ENCODE results near the gene OCLN.
"Not testable (repeated sequence)": the region's sequence is repeated elsewhere in the genome, so short reads cannot be mapped to it uniquely, and the experiment has no call there.

Gene OCLN

DNA sequence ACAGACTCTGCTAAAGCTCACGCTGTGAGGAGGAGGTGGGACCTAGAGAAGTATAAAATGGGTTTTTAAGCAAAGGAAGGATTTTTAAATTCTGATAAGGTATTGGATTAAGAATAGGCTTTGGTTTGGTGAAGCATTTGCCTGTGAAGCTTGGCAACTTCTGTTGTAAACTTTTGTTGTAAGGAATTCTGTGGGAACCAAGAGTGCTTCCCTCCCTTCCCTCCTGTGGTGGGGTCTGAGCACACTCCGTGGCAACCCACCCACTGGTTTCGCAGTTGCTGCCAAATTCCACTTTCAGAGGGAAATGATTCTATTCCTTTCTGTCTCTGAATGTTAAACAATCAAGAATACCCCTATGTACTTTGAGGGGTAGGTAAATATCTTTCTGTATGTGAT, 38.8 kb downstream of the OCLN start:
- no peak for DNase-seq

DNA sequence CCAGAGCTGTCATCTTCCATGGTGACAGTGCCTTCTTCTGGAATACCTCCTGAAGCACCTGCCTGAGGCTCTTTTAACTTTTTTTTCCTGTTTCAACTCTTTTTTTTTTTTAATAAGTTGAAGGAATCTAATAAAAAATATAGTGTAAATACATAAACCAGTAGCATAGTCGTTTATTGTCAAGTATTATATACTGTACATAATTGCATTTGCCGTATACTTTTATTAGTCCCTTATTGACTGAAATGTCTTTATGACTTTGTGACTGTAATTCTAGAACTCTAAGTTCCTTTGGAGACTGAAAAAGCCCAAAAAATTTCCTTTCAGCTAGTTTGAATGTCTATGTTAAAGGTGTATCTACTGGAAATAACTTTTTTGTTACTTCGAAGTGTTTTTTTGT, 45.3 kb downstream of the OCLN start:
- not testable (repeated sequence) for DNase-seq

DNA sequence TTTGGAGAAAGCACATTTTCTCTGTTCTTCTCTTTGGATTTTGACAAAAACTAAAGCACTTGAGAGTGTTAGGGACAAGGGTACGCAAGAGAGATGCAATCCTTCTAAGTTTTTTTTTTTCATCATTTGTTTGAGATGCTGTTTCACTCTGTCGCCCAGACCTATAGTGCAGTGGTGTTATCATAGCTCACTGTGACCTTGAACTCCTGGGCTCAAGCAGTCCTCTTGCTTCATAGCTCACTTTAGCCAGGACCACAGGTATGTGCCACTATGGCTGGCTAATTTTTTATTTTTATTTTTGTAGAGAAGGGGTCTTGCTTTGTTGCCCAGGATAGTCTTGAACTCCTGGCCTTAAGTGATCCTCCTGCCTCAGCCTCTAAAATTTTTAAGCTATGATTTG, 46.1 kb downstream of the OCLN start:
- not testable (repeated sequence) for DNase-seq

DNA sequence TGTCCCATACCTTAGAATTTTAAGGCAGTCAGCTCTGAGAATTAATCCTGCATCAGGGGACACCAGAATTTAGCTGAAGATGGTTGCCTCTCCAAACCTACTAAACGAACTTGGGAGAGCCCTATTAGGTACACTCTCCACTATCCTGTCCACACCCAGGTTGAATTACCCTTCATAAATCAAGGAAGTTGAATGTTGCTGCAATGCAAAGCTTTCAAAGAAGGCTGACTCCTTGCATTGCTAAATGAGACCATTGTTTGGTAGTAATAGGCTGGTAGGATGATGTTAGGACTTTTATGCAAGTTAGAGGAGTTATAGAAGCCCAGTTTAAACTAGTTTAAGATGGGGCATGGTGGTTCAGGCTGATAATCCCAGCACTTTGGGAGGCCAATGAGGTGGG, 48.8 kb downstream of the OCLN start:
- DNase-seq: not testable (repeated sequence)

DNA sequence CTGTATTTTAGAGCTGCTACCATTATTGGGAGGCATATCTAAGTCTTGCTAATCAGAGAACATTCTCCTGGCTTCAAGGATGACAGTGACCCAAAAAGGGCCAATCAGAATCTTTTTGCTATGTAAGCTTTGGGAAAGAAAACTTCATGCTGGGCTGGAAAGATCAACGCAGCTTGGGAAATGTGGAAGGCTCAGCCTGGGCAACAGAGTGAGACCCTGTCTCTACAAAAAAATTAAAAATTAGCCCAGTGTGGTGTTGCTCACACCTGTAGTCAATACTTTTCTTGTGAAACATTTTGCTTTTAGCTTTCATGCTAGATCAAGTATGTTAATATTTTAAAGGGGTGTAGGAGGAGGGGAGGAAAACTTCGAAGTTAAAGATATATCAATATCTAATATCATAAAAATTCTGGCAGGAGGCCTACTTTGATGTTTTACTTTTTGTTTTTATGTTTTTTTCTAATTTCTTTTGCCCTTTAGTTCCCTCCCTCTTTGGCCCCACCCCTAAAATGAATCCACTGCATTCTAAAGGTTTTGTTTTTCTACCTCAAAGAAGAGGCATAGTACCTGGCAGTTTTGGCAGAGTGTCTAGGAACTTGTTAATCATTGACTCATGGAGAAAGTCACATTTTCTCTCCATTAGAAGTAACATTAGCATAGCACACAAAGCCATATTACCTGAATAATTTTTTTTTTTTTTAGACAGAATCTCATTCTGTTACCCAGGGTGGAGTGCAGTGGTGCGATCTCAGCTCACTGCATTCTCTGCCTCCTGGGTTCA, 50.4 kb downstream of the OCLN start:
- not testable (repeated sequence) for DNase-seq

DNA sequence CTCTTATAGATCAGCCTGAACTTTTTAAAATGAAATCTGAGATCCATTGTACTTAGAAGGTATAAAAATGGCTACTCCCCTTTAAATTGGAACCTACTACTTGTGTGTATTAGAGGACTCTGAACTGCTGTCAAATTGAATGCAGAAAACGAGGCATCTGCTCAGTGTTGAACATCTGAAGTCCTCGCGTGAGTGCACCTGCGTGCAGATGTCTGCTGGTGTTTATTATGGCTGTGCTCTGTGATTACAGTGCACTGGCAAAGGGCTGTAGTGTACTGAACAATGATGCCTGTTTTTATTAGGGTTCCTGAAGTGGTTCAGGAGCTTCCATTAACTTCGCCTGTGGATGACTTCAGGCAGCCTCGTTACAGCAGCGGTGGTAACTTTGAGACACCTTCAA, 52.0 kb downstream of the OCLN start:
- not testable (repeated sequence) for DNase-seq

DNA sequence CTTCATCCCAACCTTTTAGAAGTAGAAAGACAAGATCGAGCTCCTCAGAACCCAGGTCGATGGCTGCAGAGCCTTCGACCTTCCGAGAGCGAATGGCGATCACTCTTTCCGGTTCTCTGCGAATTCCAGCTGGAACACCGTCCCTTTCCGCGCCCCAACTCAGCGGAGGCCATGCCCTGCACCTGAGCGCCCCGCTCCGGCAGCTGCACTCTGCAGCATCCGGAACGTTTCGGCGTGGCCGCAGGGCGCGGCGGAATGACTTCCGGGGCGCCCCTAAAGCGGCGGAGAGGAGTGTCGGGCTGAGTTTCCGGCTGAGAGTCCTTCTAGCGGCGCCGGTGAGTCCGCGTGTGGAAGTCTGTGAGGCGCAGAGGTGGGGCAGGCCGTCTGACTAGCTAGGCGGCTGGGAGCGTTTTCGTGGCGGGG, 67.3 kb downstream of the OCLN start, which contains the start of gene GTF2H2C:
GTF2H2C (plus strand) TSS at position 284 of the 423 bp plus-strand sequence. CDS start 4,942 bp downstream, outside the sequence.
- DNase-seq: peak; percentile 82

DNA sequence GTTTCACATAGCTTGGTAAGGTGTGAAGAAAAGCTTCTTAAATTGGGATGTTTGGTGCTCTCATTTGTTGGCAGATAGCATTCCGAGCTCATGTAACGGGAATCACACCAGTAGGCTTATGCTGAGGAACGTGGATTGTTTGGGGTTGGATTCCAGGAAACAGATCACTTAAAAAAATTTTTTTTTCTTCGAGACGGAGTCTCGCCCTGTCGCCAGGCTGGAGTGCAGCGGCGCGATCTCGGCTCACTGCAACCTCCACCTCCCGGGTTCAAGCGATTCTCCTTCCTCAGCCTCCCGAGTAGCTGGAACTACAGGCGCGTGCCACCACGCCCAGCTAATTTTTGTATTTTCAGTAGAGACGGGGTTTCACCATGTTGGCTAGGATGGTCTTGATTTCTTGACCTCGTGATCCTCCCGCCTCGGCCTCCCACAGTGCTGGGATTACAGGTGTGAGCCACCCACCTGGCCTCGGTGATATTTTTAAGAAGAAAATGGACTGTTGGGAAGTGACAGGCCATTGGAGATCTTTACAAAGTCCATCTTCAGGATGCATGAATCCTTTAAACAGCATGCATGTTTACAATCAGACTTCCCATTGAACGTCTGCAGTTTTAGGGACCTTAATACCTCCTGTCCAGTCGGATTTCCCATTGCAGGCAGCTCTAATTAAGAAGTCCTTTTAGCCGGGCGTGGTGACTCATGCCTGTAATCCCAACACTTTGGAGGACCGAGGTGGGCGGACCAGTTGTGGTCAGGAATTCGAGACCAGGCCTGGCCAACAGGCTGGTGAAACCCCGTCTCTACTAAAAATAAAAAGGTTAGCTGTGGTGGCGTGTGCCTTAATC, 68.2 kb downstream of the OCLN start:
- DNase-seq: not testable (repeated sequence)

DNA sequence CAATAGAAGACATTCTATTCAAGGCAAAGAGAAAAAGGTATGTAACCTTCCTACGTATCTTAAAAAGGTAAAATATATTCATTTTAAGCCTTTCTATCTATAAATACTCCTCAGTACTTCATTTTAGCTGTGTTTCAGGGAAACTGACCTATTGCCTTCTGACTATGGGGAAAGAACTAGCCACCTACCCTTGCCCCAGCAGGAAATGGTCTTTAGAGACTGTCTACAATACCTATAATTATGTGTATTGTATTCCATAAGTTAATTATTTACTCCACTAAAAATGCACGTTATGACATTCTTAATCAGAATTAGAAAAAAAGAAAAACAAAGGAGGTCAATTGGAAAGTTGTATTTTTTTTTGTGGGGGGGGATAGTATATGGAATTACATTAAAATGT, 73.6 kb downstream of the OCLN start:
- not testable (repeated sequence) for DNase-seq

DNA sequence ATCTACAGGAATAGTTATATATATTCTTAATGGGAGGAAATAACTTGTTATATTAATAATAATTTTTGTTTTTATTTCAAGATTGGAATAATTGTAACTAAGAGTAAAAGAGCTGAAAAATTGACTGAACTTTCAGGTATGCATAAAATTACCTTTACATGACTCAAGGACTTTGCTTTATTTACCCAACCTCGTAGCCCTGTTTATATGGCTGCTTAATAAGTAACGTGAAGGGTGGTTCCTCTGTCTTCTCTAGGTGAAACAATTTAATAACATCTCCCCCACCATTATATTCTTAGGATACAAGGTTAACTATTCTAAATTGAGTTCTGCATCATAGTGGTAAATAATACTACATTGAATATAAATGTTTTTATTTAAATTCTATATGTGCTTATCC, 75.5 kb downstream of the OCLN start:
- not testable (repeated sequence) for DNase-seq

DNA sequence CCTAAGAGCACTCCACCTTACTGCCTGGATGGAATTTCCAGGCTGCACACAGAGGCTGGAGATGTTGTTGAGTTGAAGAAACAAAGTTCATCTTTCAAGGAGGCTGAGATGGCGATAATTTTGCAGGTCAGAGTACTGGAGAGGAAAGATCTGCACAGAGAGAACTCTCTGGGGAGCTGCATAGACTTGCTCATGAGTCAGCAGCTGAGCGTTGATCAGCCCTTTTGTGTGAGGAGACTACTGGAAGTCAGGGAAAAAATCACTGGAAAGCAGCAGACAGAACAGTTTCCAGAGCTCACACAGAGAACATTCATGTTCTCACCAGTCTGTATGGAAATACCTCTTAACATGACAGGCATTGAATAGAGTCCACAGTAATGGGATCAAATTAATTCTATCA, 90.8 kb downstream of the OCLN start:
- not testable (repeated sequence) for DNase-seq

DNA sequence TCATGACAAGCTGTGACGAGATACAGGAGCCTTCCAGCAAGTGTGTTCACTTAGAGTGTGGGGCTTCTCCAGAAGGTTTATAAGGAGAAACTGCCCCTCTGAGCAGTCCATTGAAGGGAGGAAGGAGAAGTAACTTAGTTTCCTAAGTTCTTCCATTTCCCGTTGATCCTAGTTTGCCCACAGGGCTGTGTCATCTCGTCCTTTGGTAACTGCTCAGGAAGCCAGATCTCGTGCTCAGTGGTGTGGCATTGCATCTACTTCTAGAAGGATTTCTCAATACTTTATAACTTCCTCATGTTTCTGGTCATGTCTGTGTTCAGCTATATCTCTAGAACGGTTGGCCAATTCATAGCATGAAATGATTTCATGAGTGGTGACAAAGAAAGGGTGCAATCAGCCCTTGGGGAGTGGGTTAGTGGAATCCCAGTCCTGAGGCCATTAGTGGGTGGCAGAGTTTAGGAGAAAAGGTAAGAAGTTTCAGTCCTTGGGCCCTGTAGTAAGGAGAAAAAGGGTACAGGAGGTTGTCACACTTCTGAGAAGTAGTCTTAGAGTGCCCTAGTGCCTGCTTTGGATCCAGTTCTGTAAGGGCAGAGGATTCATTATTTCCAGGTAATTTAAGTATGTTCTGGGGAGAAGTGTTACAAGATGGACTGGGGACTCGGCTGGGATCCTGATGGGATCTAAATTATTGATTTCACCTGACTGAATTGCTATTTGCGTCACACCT, 103.7 kb downstream of the OCLN start:
- DNase-seq: peak; percentile 1

DNA sequence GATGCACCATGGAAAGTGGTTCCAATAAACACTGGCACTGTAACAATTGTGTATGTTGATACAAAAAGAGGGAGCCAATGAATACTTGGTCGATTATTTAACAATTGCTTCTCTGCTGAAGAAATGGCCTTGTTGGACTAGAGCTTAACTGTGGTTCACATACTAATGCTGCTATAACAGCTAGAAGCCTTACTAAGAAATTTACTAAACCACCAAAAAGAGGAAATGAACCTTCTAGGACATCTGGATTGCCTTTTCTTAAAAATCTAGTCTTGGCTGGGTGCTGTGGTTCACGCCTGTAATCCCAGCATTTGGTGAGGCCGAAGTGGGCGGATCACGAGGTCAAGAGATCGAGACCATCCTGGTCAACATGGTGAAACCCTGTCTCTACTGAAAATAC, 109.4 kb downstream of the OCLN start:
- DNase-seq: not testable (repeated sequence)

DNA sequence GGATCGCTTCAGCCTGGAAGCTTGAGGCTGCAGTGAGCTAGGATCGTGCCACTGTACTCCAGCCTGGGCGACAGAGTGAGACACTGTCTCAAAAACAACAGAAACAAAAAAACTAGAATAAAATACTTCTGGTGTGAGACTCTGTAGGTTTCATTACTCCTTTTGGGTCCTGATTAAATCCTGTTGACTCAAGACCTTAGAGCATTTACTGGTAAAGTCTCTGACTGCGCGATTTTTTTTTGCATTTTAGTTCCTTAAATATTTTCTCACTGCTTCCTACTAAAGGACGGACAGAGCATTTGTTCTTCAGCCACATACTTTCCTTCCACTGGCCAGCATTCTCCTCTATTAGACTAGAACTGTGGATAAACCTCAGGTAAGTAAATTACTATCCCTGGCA, 114.2 kb downstream of the OCLN start:
- not testable (repeated sequence) for DNase-seq
